ENCODE measurements around the gene AGXT2. TPM values are rescaled to one million over a fixed set of nuclear protein-coding genes. Genes with fewer than 3 reads are reported as not detected.

AGXT2 gene
- total RNA-seq, 3 donors from 2014 or later (not counting 1 experiment from before 2014, with no cell fraction given) = not detected

DNA sequence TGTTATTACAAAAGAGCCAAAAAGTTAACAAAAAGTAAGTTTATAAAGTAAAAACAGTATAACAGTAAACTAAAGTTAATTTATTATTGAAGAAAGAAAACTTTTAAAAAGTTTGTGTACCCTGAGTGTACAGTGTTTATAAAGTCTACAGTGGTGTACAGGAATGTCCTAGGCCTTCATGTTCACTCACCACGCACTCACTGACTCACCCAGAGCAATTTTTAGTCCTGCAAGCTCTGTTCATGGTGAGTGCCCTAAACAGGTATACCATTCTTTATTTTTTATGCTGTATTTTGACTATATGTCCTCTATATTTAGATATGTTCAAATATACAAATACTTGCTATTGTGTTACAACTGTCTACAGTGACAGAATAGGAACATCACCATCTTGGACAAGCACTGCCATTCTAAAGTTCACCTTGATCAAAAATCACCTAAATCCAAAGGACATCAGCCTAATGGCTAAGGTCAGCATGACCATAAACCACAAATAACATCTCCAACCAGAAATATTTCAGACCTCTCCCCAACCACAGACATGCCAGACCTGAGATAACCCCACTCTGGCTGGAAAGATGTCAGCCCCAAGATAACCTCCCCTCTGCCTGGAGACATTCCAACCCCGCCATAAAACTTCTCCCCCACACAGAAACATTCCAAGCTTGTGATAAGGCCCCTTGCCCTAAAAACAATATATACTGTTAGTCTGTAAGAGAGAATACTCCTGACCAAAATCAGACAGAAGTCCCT lies 56.1 kb downstream of the AGXT2 start:
- no peak for DNase-seq
- Histone ChIP-seq H3K4me1 (ENCODE audit: control insufficient read depth, insufficient read depth, low read length) (no peaks in the 10 kb centered on the region), H3K4me3 (ENCODE audit: low read length) (no peak overlapping the region), H3K36me3 (ENCODE audit: control insufficient read depth, insufficient read depth, low read length) (no peaks in the 10 kb centered on the region), H3K27ac (ENCODE audit: low read length) (no peak overlapping the region), H3K9me3 (ENCODE audit: control insufficient read depth, insufficient read depth, low read length) (peaks cover 5% of the 10 kb centered on the region), H3K27me3 (ENCODE audit: control insufficient read depth, insufficient read depth, low read length) (no peaks in the 10 kb centered on the region)
- Mint-ChIP-seq H3K4me1 (no peaks in the 10 kb centered on the region), H3K36me3 (peaks cover 13% of the 10 kb centered on the region), H3K27me3 (ENCODE audit: low read depth in 2 of 2) (peaks cover 36 to 57% of the 10 kb centered on the region in 2 donors), H3K4me3 (no peak overlapping the region), H3K9me3 (peaks cover 2 to 8% of the 10 kb centered on the region in 2 donors), H3K27ac (no peak overlapping the region)
- 100% methylated on average over 1 of the region's 2 CpGs for WGBS (ENCODE audit: insufficient coverage)
- TF ChIP-seq, protein P1, sequence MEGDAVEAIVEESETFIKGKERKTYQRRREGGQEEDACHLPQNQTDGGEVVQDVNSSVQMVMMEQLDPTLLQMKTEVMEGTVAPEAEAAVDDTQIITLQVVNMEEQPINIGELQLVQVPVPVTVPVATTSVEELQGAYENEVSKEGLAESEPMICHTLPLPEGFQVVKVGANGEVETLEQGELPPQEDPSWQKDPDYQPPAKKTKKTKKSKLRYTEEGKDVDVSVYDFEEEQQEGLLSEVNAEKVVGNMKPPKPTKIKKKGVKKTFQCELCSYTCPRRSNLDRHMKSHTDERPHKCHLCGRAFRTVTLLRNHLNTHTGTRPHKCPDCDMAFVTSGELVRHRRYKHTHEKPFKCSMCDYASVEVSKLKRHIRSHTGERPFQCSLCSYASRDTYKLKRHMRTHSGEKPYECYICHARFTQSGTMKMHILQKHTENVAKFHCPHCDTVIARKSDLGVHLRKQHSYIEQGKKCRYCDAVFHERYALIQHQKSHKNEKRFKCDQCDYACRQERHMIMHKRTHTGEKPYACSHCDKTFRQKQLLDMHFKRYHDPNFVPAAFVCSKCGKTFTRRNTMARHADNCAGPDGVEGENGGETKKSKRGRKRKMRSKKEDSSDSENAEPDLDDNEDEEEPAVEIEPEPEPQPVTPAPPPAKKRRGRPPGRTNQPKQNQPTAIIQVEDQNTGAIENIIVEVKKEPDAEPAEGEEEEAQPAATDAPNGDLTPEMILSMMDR (IDR thresholded peaks at IDR 0.05) = no peak
- ATAC-seq = no peak
- intact Hi-C loops (cut with micrococcal nuclease) = no loop called here

DNA sequence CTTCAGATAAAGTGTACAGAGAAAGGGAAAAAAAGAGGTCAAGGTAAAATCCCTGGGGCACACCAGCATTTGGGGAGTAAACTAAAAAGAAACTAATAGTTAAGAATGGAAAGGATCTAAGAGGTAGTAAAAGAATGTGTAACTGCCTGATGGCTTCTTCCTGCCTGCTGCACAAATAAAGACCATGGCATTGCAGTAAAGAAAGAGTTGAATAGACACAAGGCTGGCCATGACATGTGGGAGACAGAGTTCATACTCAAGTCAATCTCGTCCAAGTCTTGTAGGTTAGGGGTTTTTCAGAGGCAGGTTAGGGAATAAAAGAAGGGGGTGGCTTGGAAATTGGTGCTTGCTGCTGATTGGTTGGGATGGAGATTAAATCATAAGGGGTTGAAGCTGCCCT lies 60.8 kb downstream of the AGXT2 start:
- H3K4me3 ChIP-seq (ENCODE audit: low read length) = no peak overlapping the region
- intact Hi-C loops (cut with micrococcal nuclease) = no loop called here
- no peaks in the 10 kb centered on the region for H3K27me3 ChIP-seq (ENCODE audit: control insufficient read depth, insufficient read depth, low read length)
- ATAC-seq (no peak), DNase-seq (no peak)
- Mint-ChIP-seq H3K36me3 (peaks cover 24% of the 10 kb centered on the region), H3K4me3 (no peak overlapping the region), H3K4me1 (no peaks in the 10 kb centered on the region), H3K9me3 (peaks cover 7 to 12% of the 10 kb centered on the region in 2 donors), H3K27ac (no peak overlapping the region), H3K27me3 (ENCODE audit: low read depth in 2 of 2) (peaks cover 27 to 42% of the 10 kb centered on the region in 2 donors)
- 85% methylated on average over 1 of the region's 1 CpG for WGBS (ENCODE audit: insufficient coverage)
- H3K9me3 ChIP-seq (ENCODE audit: control insufficient read depth, insufficient read depth, low read length) = peaks cover 5% of the 10 kb centered on the region
- no peaks in the 10 kb centered on the region for H3K4me1 ChIP-seq (ENCODE audit: control insufficient read depth, insufficient read depth, low read length)
- H3K27ac ChIP-seq (ENCODE audit: low read length) = no peak overlapping the region
- TF ChIP-seq, protein P1 (IDR thresholded peaks at IDR 0.05) = no peak
- no peaks in the 10 kb centered on the region for H3K36me3 ChIP-seq (ENCODE audit: control insufficient read depth, insufficient read depth, low read length)

DNA sequence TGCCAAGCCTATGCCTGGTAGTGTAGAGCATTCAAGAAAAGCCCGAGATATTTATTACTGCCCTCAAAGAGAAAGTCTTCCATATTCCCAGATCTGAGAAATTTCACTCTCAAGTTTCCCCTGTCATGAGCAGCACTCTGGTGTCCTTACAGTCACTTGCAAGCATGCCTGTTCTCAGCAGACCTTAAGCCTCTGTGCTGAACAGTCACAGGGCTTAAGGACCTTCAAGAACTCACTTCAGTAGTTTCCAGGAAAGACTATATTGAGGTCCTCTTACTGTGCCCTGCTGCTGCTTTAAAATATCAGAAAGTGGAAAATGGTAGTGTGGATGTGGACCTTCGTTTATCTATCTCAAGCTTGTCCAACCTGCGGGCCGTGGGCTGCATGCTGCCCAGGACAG lies 64.9 kb downstream of the AGXT2 start:
- Mint-ChIP-seq H3K4me1 (no peaks in the 10 kb centered on the region), H3K36me3 (peaks cover 22% of the 10 kb centered on the region), H3K4me3 (no peak overlapping the region), H3K27ac (no peak overlapping the region), H3K9me3 (peaks cover 7 to 12% of the 10 kb centered on the region in 2 donors), H3K27me3 (ENCODE audit: low read depth in 2 of 2) (peaks cover 19 to 22% of the 10 kb centered on the region in 2 donors)
- Histone ChIP-seq H3K27ac (ENCODE audit: low read length) (no peak overlapping the region), H3K4me3 (ENCODE audit: low read length) (no peak overlapping the region), H3K36me3 (ENCODE audit: control insufficient read depth, insufficient read depth, low read length) (no peaks in the 10 kb centered on the region), H3K9me3 (ENCODE audit: control insufficient read depth, insufficient read depth, low read length) (peaks cover 5% of the 10 kb centered on the region), H3K4me1 (ENCODE audit: control insufficient read depth, insufficient read depth, low read length) (no peaks in the 10 kb centered on the region), H3K27me3 (ENCODE audit: control insufficient read depth, insufficient read depth, low read length) (no peaks in the 10 kb centered on the region)
- no peak for DNase-seq
- ATAC-seq = no peak
- intact Hi-C loops (cut with micrococcal nuclease) = no loop called here
- TF ChIP-seq, protein P1 (IDR thresholded peaks at IDR 0.05) = no peak
- 80% methylated on average over 2 of the region's 4 CpGs for WGBS (ENCODE audit: insufficient coverage)

DNA sequence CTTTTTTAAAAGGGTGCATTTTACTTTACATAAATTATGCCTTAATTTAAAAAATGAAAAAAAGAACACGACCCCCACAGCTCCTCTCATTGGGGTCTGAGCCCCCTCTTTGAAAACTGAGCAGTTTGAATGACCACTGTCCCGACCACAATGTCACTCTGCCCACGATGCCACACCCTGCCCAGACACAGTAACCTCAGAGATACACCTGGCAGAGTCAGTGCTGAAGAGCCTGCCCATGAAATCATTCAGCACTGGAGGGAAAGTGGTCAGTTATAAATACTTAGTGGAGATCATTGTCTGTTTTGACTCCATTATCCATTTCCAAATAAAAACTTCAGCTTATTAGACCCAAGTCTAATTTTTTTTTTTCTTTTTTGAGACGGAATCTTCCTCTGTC lies 69.1 kb downstream of the AGXT2 start:
- Histone ChIP-seq H3K27ac (ENCODE audit: low read length) (no peak overlapping the region), H3K36me3 (ENCODE audit: control insufficient read depth, insufficient read depth, low read length) (no peaks in the 10 kb centered on the region), H3K4me3 (ENCODE audit: low read length) (no peak overlapping the region), H3K4me1 (ENCODE audit: control insufficient read depth, insufficient read depth, low read length) (no peaks in the 10 kb centered on the region), H3K9me3 (ENCODE audit: control insufficient read depth, insufficient read depth, low read length) (no peaks in the 10 kb centered on the region), H3K27me3 (ENCODE audit: control insufficient read depth, insufficient read depth, low read length) (no peaks in the 10 kb centered on the region)
- Mint-ChIP-seq H3K9me3 (no peaks in the 10 kb centered on the region), H3K4me1 (no peaks in the 10 kb centered on the region), H3K4me3 (no peak overlapping the region), H3K27me3 (ENCODE audit: low read depth in 2 of 2) (peaks cover 0 to 11% of the 10 kb centered on the region in 2 donors), H3K36me3 (no peaks in the 10 kb centered on the region), H3K27ac (no peak overlapping the region)
- DNase-seq = no peak
- ATAC-seq = no peak
- TF ChIP-seq, protein P1 (IDR thresholded peaks at IDR 0.05) = no peak
- intact Hi-C loops (cut with micrococcal nuclease) = no loop called here
- 45% methylated on average over 3 of the region's 4 CpGs for WGBS (ENCODE audit: insufficient coverage)
